MM.1S (cell line): Measurements from ENCODE around the gene LHFPL2.
A peak's percentile ranks its signal among the peaks of the same experiment; 100 is the strongest.

Experiments
- DNase-seq: peaks from one replicate; pipeline ENCODE4 v3.0.0-alpha.2; 2015
- H2AFZ ChIP-seq: fragments of 300-600 bp; sonication (generic); 2 replicates; pipeline ENCODE4 v1.6.0; 2016; ENCODE audit warnings: antibody characterized with exemption, low read length
- H3F3A ChIP-seq: fragments of 300-600 bp; sonication (generic); 2 replicates; pipeline ENCODE4 v1.6.1; 2016; ENCODE audit warnings: mild to moderate bottlenecking, antibody characterized with exemption, low read length, moderate library complexity, mixed read lengths; ENCODE audit not compliant: insufficient read depth
- H3K27ac ChIP-seq: fragments of 300-600 bp; sonication (generic); 2 replicates; pipeline ENCODE4 v1.5.1; 2016; ENCODE audit warnings: mild to moderate bottlenecking, low read length
- H3K27me3 ChIP-seq: fragments of 300-600 bp; sonication (generic); replicated peaks from 2 replicates; pipeline ENCODE4 v1.6.0; 2016; ENCODE audit warnings: low read length; ENCODE audit not compliant: insufficient read depth
- H3K36me3 ChIP-seq: fragments of 300-600 bp; sonication (generic); replicated peaks from 2 replicates; pipeline ENCODE4 v1.6.1; 2016; ENCODE audit warnings: mild to moderate bottlenecking, low read length, mixed read lengths; ENCODE audit not compliant: insufficient read depth
- H3K4me1 ChIP-seq: fragments of 300-600 bp; sonication (generic); 2 replicates; pipeline ENCODE4 v1.6.1; 2016; ENCODE audit warnings: low read length, mixed read lengths
- H3K4me2 ChIP-seq: fragments of 300-600 bp; sonication (generic); 2 replicates; pipeline ENCODE4 v1.6.0; 2016; ENCODE audit warnings: low read depth, low read length
- H3K4me3 ChIP-seq: fragments of 300-600 bp; sonication (generic); 2 replicates; pipeline ENCODE4 v1.5.1; 2016; ENCODE audit warnings: low read length, mixed read lengths
- H3K79me2 ChIP-seq: fragments of 300-600 bp; sonication (generic); 2 replicates; pipeline ENCODE4 v1.6.1; 2016; ENCODE audit warnings: mixed run types, low read length, mixed read lengths
- H3K9ac ChIP-seq: fragments of 300-600 bp; sonication (generic); 2 replicates; pipeline ENCODE4 v1.6.1; 2016; ENCODE audit warnings: low read length, mixed read lengths
- H3K9me2 ChIP-seq: fragments of 300-600 bp; sonication (generic); replicated peaks from 2 replicates; pipeline ENCODE4 v1.6.1; 2016; ENCODE audit warnings: mild to moderate bottlenecking, low read length, mixed read lengths; ENCODE audit not compliant: insufficient read depth
- H3K9me3 ChIP-seq: fragments of 300-600 bp; sonication (generic); replicated peaks from 2 replicates; pipeline ENCODE4 v1.6.1; 2016; ENCODE audit warnings: mild to moderate bottlenecking, low read length, mixed read lengths; ENCODE audit not compliant: insufficient read depth
- H4K20me1 ChIP-seq: fragments of 300-600 bp; sonication (generic); 2 replicates; pipeline ENCODE4 v1.6.1; 2016; ENCODE audit warnings: mild to moderate bottlenecking, low read length, moderate library complexity, mixed read lengths; ENCODE audit not compliant: insufficient read depth
- CTCF ChIP-seq: fragments of 300-600 bp; sonication (generic); IDR thresholded peaks from 2 replicates; pipeline ENCODE4 v1.5.1; 2016; ENCODE audit warnings: antibody characterized with exemption, low read length, mixed read lengths
- EZH2 ChIP-seq: fragments of 300-600 bp; sonication (generic); optimal IDR thresholded peaks from 2 replicates; pipeline ENCODE3; 2017; ENCODE audit warnings: low read depth, mild to moderate bottlenecking, antibody characterized with exemption, low read length, mixed read lengths
- EZH2phosphoT487 ChIP-seq: fragments of 300-600 bp; sonication (generic); IDR thresholded peaks from 2 replicates; pipeline ENCODE4 v1.6.1; 2018; ENCODE audit warnings: antibody characterized with exemption, low read length

Gene LHFPL2

GRCh38 chr5:78628270-78628992 lies 20.1 kb downstream of the LHFPL2 start:
- no peaks in the 10 kb centered on the region for H3K27me3 ChIP-seq
- H3K79me2 ChIP-seq = no peaks in the 10 kb centered on the region
- H3K4me3 ChIP-seq = no peak overlapping the region
- no peaks in the 10 kb centered on the region for H3K9me3 ChIP-seq
- TF ChIP-seq EZH2 = no peak
- TF ChIP-seq EZH2phosphoT487 = no peak
- no peak for TF ChIP-seq CTCF
- H3K27ac ChIP-seq = no peak overlapping the region
- H3F3A ChIP-seq = no peaks in the 10 kb centered on the region
- H3K36me3 ChIP-seq = no peaks in the 10 kb centered on the region
- H2AFZ ChIP-seq = no peak overlapping the region
- H3K4me2 ChIP-seq = no peak overlapping the region
- no peak for DNase-seq
- H3K4me1 ChIP-seq = no peaks in the 10 kb centered on the region
- H3K9me2 ChIP-seq = no peaks in the 10 kb centered on the region
- H3K9ac ChIP-seq = no peak overlapping the region
- no peaks in the 10 kb centered on the region for H4K20me1 ChIP-seq

GRCh38 chr5:78627766-78628165 lies 20.8 kb downstream of the LHFPL2 start:
- Histone ChIP-seq H3F3A (no peaks in the 10 kb centered on the region), H3K27me3 (no peaks in the 10 kb centered on the region), H3K4me3 (no peak overlapping the region), H3K4me2 (no peak overlapping the region), H3K9ac (no peak overlapping the region), H4K20me1 (no peaks in the 10 kb centered on the region), H3K27ac (no peak overlapping the region), H3K4me1 (no peaks in the 10 kb centered on the region), H3K36me3 (no peaks in the 10 kb centered on the region), H3K79me2 (no peaks in the 10 kb centered on the region), H3K9me2 (no peaks in the 10 kb centered on the region), H2AFZ (no peak overlapping the region), H3K9me3 (no peaks in the 10 kb centered on the region)
- DNase-seq = no peak
- no peak for TF ChIP-seq CTCF
- no peak for TF ChIP-seq EZH2phosphoT487
- TF ChIP-seq EZH2 = no peak

- H3K9ac ChIP-seq = no peak overlapping the region
- H3K9me2 ChIP-seq = no peaks in the 10 kb centered on the region
- no peaks in the 10 kb centered on the region for H3K9me3 ChIP-seq
- H3K79me2 ChIP-seq = no peaks in the 10 kb centered on the region
- H4K20me1 ChIP-seq = no peaks in the 10 kb centered on the region
- H3K27me3 ChIP-seq = no peaks in the 10 kb centered on the region
- H2AFZ ChIP-seq = no peak overlapping the region
- H3K4me2 ChIP-seq = no peak overlapping the region
- H3K4me1 ChIP-seq = no peaks in the 10 kb centered on the region
- peak; percentile 17 for TF ChIP-seq CTCF
- no peak for TF ChIP-seq EZH2
- H3K4me3 ChIP-seq = no peak overlapping the region
- no peak overlapping the region for H3K27ac ChIP-seq
- DNase-seq = no peak
- H3K36me3 ChIP-seq = no peaks in the 10 kb centered on the region
- H3F3A ChIP-seq = no peaks in the 10 kb centered on the region
Measured at GRCh38 chr5:78627175-78627574, 21.4 kb downstream of the LHFPL2 start.
